ENCODE data around the gene PTPRN2.

PTPRN2 gene

GRCh38 chr7:158127241-158127640 lies 460.4 kb downstream of the PTPRN2 start:
- TF ChIP-seq JUND (IDR thresholded peaks at IDR 0.05; ENCODE audit: low read depth) = no peak
- DNase-seq (ENCODE audit: low read depth in 1 of 2, low spot score in 1 of 2) = no peak
- in situ Hi-C loops (cut with HindIII; ENCODE audit: low pct_unique_long_range_greater_than_20kb, low sequenced_read_pairs) = no loop called here

DNA sequence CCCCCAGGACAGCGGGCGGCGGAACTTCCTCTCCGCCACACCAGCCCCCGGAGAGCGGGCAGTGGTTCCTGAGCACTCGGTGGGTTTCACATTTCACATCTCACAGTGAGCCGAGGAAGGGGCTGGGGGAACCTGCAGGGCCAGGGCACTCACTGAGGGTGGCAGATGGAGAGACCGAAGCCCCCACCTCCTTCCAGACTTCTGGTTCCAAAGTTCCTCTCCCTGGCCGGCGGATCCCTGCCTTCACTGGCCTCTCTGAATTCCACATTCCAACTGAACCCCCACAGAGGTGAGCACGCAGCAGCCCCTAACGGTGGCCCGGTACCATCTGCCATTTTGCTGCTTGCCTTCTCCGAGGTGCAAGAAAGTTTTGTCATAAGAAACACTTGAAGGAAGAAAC lies 461.0 kb downstream of the PTPRN2 start:
- in situ Hi-C loops (cut with HindIII; ENCODE audit: low pct_unique_long_range_greater_than_20kb, low sequenced_read_pairs) = no loop called here

GRCh38 chr7:158125721-158126120 lies 461.9 kb downstream of the PTPRN2 start:
- TF ChIP-seq JUND (IDR thresholded peaks at IDR 0.05; ENCODE audit: low read depth) = no peak
- in situ Hi-C loops (cut with HindIII; ENCODE audit: low pct_unique_long_range_greater_than_20kb, low sequenced_read_pairs) = no loop called here
- no peak for DNase-seq (ENCODE audit: low read depth in 1 of 2, low spot score in 1 of 2)

More for the DNA sequence above, 461.0 kb downstream of the PTPRN2 start:
- no peak for DNase-seq (ENCODE audit: low read depth in 1 of 2, low spot score in 1 of 2)
- no peak for TF ChIP-seq JUND (IDR thresholded peaks at IDR 0.05; ENCODE audit: low read depth)

DNA sequence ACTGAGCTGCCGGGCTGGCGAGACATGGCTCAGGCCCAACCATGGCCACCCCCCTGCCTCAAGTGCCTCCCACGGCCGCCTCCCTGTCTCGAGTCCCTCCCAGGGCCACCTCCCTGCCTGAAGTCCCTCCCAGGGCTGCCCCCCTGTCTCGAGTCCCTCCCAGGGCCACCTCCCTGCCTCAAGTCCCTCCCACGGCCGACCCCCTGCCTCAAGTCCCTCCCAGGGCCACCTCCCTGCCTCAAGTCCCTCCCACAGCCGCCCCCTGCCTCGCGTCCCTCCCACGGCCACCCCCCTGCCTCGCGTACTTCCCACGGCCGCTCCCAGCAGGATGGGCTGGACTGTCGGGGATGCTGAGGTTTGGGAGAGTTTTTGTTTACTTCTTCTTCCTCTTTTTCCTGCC lies 462.5 kb downstream of the PTPRN2 start:
- DNase-seq (ENCODE audit: low read depth in 1 of 2, low spot score in 1 of 2) = no peak
- TF ChIP-seq JUND (IDR thresholded peaks at IDR 0.05; ENCODE audit: low read depth) = no peak
- in situ Hi-C loops (cut with HindIII; ENCODE audit: low pct_unique_long_range_greater_than_20kb, low sequenced_read_pairs) = no loop called here

- in situ Hi-C loops (cut with HindIII; ENCODE audit: low pct_unique_long_range_greater_than_20kb, low sequenced_read_pairs) = no loop called here
- DNase-seq (ENCODE audit: low read depth in 1 of 2, low spot score in 1 of 2) = no peak
- no peak for TF ChIP-seq JUND (IDR thresholded peaks at IDR 0.05; ENCODE audit: low read depth)
Measured at GRCh38 chr7:158124671-158125079, 462.9 kb downstream of the PTPRN2 start.

- in situ Hi-C loops (cut with HindIII; ENCODE audit: low pct_unique_long_range_greater_than_20kb, low sequenced_read_pairs) = no loop called here
- TF ChIP-seq JUND (IDR thresholded peaks at IDR 0.05; ENCODE audit: low read depth) = peak; percentile 59
Measured at GRCh38 chr7:158123753-158124152, 463.9 kb downstream of the PTPRN2 start.

GRCh38 chr7:158123214-158123613 lies 464.4 kb downstream of the PTPRN2 start:
- no peak for DNase-seq (ENCODE audit: low read depth in 1 of 2, low spot score in 1 of 2)
- no peak for TF ChIP-seq JUND (IDR thresholded peaks at IDR 0.05; ENCODE audit: low read depth)
- in situ Hi-C loops (cut with HindIII; ENCODE audit: low pct_unique_long_range_greater_than_20kb, low sequenced_read_pairs) = no loop called here

More at GRCh38 chr7:158123753-158124152, 463.9 kb downstream of the PTPRN2 start:
- peak; percentile 59 to 72 for DNase-seq (ENCODE audit: low read depth in 1 of 2, low spot score in 1 of 2)

GRCh38 chr7:158121441-158122045 lies 466.1 kb downstream of the PTPRN2 start:
- no peak for TF ChIP-seq JUND (IDR thresholded peaks at IDR 0.05; ENCODE audit: low read depth)
- in situ Hi-C loops (cut with HindIII; ENCODE audit: low pct_unique_long_range_greater_than_20kb, low sequenced_read_pairs) = no loop called here
- DNase-seq (ENCODE audit: low read depth in 1 of 2, low spot score in 1 of 2) = no peak

GRCh38 chr7:158120716-158121115 lies 466.9 kb downstream of the PTPRN2 start:
- TF ChIP-seq JUND (IDR thresholded peaks at IDR 0.05; ENCODE audit: low read depth) = no peak
- in situ Hi-C loops (cut with HindIII; ENCODE audit: low pct_unique_long_range_greater_than_20kb, low sequenced_read_pairs) = no loop called here
- DNase-seq (ENCODE audit: low read depth in 1 of 2, low spot score in 1 of 2) = no peak

DNA sequence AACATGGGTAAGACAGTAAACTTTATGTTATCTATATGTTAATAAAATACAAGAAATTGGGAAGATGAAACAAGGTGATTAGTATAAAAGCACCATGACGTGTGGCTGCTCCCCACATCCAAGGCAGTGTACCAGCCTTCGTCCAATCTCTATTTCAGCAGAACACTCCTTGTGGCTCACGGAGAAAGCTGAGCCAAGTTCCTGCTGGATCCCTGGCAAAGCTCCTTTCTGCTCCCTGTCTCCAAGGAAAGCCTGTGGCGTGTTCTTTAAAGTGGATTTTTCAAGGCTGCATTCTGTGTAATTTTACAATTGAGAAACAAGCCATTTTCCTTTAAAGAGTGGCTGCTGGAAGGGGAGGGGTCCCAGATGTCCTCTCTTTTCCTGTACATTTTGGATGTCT lies 467.3 kb downstream of the PTPRN2 start:
- DNase-seq (ENCODE audit: low read depth in 1 of 2, low spot score in 1 of 2) = no peak
- no peak for TF ChIP-seq JUND (IDR thresholded peaks at IDR 0.05; ENCODE audit: low read depth)
- in situ Hi-C loops (cut with HindIII; ENCODE audit: low pct_unique_long_range_greater_than_20kb, low sequenced_read_pairs) = no loop called here

GRCh38 chr7:158117341-158118222 lies 470.0 kb downstream of the PTPRN2 start:
- in situ Hi-C loops (cut with HindIII; ENCODE audit: low pct_unique_long_range_greater_than_20kb, low sequenced_read_pairs) = no loop called here
- TF ChIP-seq JUND (IDR thresholded peaks at IDR 0.05; ENCODE audit: low read depth) = no peak

DNA sequence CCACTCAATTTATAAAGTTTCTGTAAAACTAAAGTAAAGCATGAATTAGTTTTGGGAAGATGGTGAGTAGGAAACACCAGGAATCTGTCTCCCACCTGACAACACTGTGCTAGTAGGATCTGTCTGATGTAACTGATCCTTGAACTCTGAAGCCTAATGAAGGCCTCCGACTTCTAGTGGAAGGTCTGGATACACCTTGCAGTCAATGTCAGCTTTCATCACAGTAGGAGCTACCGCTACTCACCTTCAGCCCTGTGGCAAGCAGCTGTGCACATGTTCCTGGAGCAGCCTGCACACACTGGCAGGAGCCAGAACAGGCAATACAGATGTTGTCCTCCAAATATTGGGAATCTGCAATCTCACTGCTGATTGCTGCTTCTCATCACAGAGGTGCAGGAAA lies 471.4 kb downstream of the PTPRN2 start:
- no peak for DNase-seq (ENCODE audit: low read depth in 1 of 2, low spot score in 1 of 2)
- in situ Hi-C loops (cut with HindIII; ENCODE audit: low pct_unique_long_range_greater_than_20kb, low sequenced_read_pairs) = no loop called here
- TF ChIP-seq JUND (IDR thresholded peaks at IDR 0.05; ENCODE audit: low read depth) = no peak

More at GRCh38 chr7:158117341-158118222, 470.0 kb downstream of the PTPRN2 start:
- no peak for DNase-seq (ENCODE audit: low read depth in 1 of 2, low spot score in 1 of 2)

Measured in T47D (cell line).